NCI-H526 (cell line): Measurements from ENCODE around the gene ADD1.
A peak's percentile ranks its signal among the peaks of the same experiment; 100 is the strongest.

Experiments
- DNase-seq, 2 experiments: peaks; one replicate each; lab custom pipeline; 2025; lab: John Stamatoyannopoulos, UW

ADD1 gene

GRCh38 chr4:2922453-2923101 is 78.9 kb downstream of the ADD1 start:
- peak; percentile 63 to 79 for DNase-seq

- DNase-seq: no peak
Measured at GRCh38 chr4:2923141-2923551, 79.5 kb downstream of the ADD1 start.

GRCh38 chr4:2923668-2924173 is 80.1 kb downstream of the ADD1 start:
- no peak for DNase-seq

GRCh38 chr4:2924286-2924685 is 80.6 kb downstream of the ADD1 start:
- no peak for DNase-seq

GRCh38 chr4:2924765-2925301 is 81.2 kb downstream of the ADD1 start:
- no peak for DNase-seq

- no peak for DNase-seq
Measured at GRCh38 chr4:2925496-2925895, 81.9 kb downstream of the ADD1 start.

GRCh38 chr4:2925931-2926860 is 82.6 kb downstream of the ADD1 start:
- DNase-seq: no peak

GRCh38 chr4:2927016-2927695 is 83.5 kb downstream of the ADD1 start:
- DNase-seq: no peak

- no peak for DNase-seq
Measured at GRCh38 chr4:2927696-2928075, 84.0 kb downstream of the ADD1 start.

- no peak for DNase-seq
Measured at GRCh38 chr4:2928242-2929176, 84.9 kb downstream of the ADD1 start.

- DNase-seq: no peak
Measured at GRCh38 chr4:2929469-2929868, 85.8 kb downstream of the ADD1 start.

GRCh38 chr4:2930135-2930757 is 86.6 kb downstream of the ADD1 start:
- no peak for DNase-seq

GRCh38 chr4:2930758-2931511 is 87.3 kb downstream of the ADD1 start:
- DNase-seq: peak in 1 of 2 experiments; percentile 47

- peak in 1 of 2 experiments; percentile 29 for DNase-seq
Measured at GRCh38 chr4:2931512-2932301, 88.1 kb downstream of the ADD1 start.

GRCh38 chr4:2932321-2932950 is 88.8 kb downstream of the ADD1 start:
- DNase-seq: no peak

GRCh38 chr4:2932951-2933565 is 89.4 kb downstream of the ADD1 start:
- DNase-seq: peak in 1 of 2 experiments; percentile 31

- no peak for DNase-seq
Measured at GRCh38 chr4:2933566-2934076, 90.0 kb downstream of the ADD1 start.
